ENCODE results near the gene DCAF10. TPM values are rescaled to one million over a fixed set of nuclear protein-coding genes. Genes with fewer than 3 reads are reported as not detected.
"Not testable (repeated sequence)": the region's sequence is repeated elsewhere in the genome, so short reads cannot be mapped to it uniquely, and the experiment has no call there.

DCAF10 gene
- total and polyA plus RNA-seq, 2 of the 8 experiments (the other 6 are each of a cell fraction or from before 2014, with no cell fraction given) = 7.1 to 15.0 TPM

GRCh38 chr9:37909836-37910235 lies 109.2 kb downstream of the DCAF10 start:
- FAIRE-seq; H3K27me3 ChIP-seq (replicated peaks in 1 of 4; ENCODE audit: control insufficient read depth in 3 of 4, extremely low read depth in 1 of 4, insufficient read depth in 3 of 4, low read length in 3 of 4); H3K23me2 ChIP-seq (ENCODE audit: low read depth, low read length); H3K4ac ChIP-seq (replicated peaks; ENCODE audit: insufficient read length, low read depth, low read length); POLR2A ChIA-PET (ENCODE audit: partially characterized antibody); H3K14ac ChIP-seq (ENCODE audit: insufficient read length); H2BK15ac ChIP-seq (ENCODE audit: low read length); H2AFZ ChIP-seq (ENCODE audit: low read length); H3K36me3 ChIP-seq (ENCODE audit: control insufficient read depth in 2 of 4, insufficient read depth in 4 of 4, low read length in 3 of 4); H3K56ac ChIP-seq (replicated peaks; ENCODE audit: insufficient read length, low read depth, low read length); H2AK5ac ChIP-seq (ENCODE audit: low read depth, low read length); H2BK20ac ChIP-seq (ENCODE audit: low read length); H2BK5ac ChIP-seq (ENCODE audit: low read depth, low read length); H3K4me3 ChIP-seq (ENCODE audit: extremely low read depth in 1 of 4, insufficient read depth in 2 of 4, low read depth in 3 of 4, low read length in 4 of 4); H4K91ac ChIP-seq (replicated peaks; ENCODE audit: insufficient read length, low read length); H2BK12ac ChIP-seq (ENCODE audit: low read depth, low read length); H3K18ac ChIP-seq (ENCODE audit: extremely low read depth, low read length); H3K27ac ChIP-seq (ENCODE audit: low read depth, low read length); H3K9me3 ChIP-seq (ENCODE audit: insufficient read depth in 2 of 2, low read depth in 1 of 2, low read length in 1 of 2); H3K4me2 ChIP-seq (ENCODE audit: insufficient read depth in 1 of 2, low read depth in 2 of 2, low read length in 2 of 2); H3K79me2 ChIP-seq (ENCODE audit: control insufficient read depth in 1 of 2, insufficient read depth in 2 of 2, low read length in 2 of 2); H3K23ac ChIP-seq (ENCODE audit: insufficient read length); H4K20me1 ChIP-seq (replicated peaks in 1 of 2; ENCODE audit: control insufficient read depth in 1 of 2, insufficient read depth in 2 of 2, low read length in 2 of 2); H4K8ac ChIP-seq (ENCODE audit: extremely low read depth, insufficient read depth, low read length); H4K5ac ChIP-seq (ENCODE audit: insufficient read length, low read depth, low read length); H3K4me1 ChIP-seq (replicated peaks in 1 of 4; ENCODE audit: control insufficient read depth in 3 of 4, insufficient read depth in 4 of 4, low read length in 3 of 4); H3K79me1 ChIP-seq (ENCODE audit: low read depth, low read length); H2BK120ac ChIP-seq (replicated peaks; ENCODE audit: low read depth, low read length); DNase-seq (ENCODE audit: low read depth in 1 of 2, low spot score in 2 of 2); H3K9ac ChIP-seq (replicated peaks in 1 of 4; ENCODE audit: extremely low read depth in 1 of 4, low read depth in 3 of 4, low read length in 3 of 4): not testable (repeated sequence)
- 93% methylated on average over 5 of the region's 5 CpGs; no CpG with 5 or more reads in 1 of the 2 experiments for WGBS, 2 experiments (ENCODE audit: extremely low coverage in 1 of 2, insufficient coverage in 1 of 2, insufficient read length in 1 of 2, insufficient replicate concordance in 2 of 2, low coverage in 1 of 2, low lambda C conversion rate in 2 of 2, missing lambda C conversion rate in 1 of 2)
- CTCF ChIA-PET (ENCODE audit: partially characterized antibody) = interaction anchor here (0.9 kb wide), 1 partner anchor 51 kb away, joined by 4 read pairs; no protein-coding TSS in a partner anchor

All from H1 (cell line).